Prostate gland (tissue), 2 donors: Measurements from ENCODE around the gene GLRX.
"Not testable (repeated sequence)": the region's sequence is repeated elsewhere in the genome, so short reads cannot be mapped to it uniquely, and the experiment has no call there.

ENCODE experiments used
- POLR2A ChIP-seq: fragments of 450-650 bp; IDR thresholded peaks from one replicate; pipeline ENCODE4 v1.6.1; 2016; ENCODE audit warnings: antibody characterized with exemption, mild to moderate bottlenecking
- TF ChIP-seq, protein P1 (sequence below), 4 experiments: fragments of 200-600 bp in 2 of 4; fragments of 450-650 bp in 2 of 4; sonication (generic) in 2 of 4; IDR thresholded peaks; 1 replicate in 3 of 4; 2 replicates in 1 of 4; pipeline ENCODE4 v1.5.1; 2016 to 2019; ENCODE audit warnings: antibody characterized with exemption in 4 of 4, mild to moderate bottlenecking in 2 of 4, moderate library complexity in 2 of 4

DNA sequence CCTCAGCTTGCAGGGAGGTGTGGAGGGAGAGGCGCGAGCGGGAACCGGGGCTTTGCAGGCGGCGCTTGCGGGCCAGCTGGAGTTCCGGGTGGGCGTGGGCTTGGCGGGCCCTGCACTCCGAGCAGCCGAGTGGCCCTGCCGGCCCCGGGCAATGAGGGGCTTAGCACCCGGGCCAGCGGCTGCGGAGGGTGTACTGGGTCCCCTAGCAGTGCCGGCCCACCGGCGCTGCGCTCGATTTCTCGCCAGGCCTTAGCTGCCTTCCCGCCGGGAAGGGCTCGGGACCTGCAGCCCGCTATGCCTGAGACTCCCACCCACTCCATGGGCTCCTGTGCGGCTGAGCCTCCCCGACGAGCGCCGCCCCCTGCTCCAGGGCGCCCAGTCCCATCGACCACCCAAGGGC lies 28.6 kb upstream of the GLRX start:
- TF ChIP-seq, protein P1, sequence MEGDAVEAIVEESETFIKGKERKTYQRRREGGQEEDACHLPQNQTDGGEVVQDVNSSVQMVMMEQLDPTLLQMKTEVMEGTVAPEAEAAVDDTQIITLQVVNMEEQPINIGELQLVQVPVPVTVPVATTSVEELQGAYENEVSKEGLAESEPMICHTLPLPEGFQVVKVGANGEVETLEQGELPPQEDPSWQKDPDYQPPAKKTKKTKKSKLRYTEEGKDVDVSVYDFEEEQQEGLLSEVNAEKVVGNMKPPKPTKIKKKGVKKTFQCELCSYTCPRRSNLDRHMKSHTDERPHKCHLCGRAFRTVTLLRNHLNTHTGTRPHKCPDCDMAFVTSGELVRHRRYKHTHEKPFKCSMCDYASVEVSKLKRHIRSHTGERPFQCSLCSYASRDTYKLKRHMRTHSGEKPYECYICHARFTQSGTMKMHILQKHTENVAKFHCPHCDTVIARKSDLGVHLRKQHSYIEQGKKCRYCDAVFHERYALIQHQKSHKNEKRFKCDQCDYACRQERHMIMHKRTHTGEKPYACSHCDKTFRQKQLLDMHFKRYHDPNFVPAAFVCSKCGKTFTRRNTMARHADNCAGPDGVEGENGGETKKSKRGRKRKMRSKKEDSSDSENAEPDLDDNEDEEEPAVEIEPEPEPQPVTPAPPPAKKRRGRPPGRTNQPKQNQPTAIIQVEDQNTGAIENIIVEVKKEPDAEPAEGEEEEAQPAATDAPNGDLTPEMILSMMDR (IDR thresholded peaks at IDR 0.05) = not testable (repeated sequence)
- not testable (repeated sequence) for TF ChIP-seq POLR2A
